RPMI8226 (cell line): ENCODE results near the gene APOBEC3A.
"Not testable (repeated sequence)": the region's sequence is repeated elsewhere in the genome, so short reads cannot be mapped to it uniquely, and the experiment has no call there.

ENCODE experiments used
- DNase-seq: peaks from one replicate; pipeline ENCODE4 v3.0.0-alpha.2; 2015

The APOBEC3A gene

GRCh38 chr22:38960673-38961072, 3.3 kb downstream of the APOBEC3A start:
- DNase-seq = not testable (repeated sequence)

GRCh38 chr22:38963291-38963738, 5.9 kb downstream of the APOBEC3A start:
- not testable (repeated sequence) for DNase-seq

- DNase-seq = no peak
Observed at GRCh38 chr22:38963872-38964271, 6.5 kb downstream of the APOBEC3A start.

GRCh38 chr22:38964306-38964705, 6.9 kb downstream of the APOBEC3A start:
- no peak for DNase-seq

GRCh38 chr22:38964989-38965388, 7.6 kb downstream of the APOBEC3A start:
- no peak for DNase-seq

GRCh38 chr22:38965614-38966379, 8.4 kb downstream of the APOBEC3A start:
- DNase-seq = no peak

GRCh38 chr22:38966380-38966702, 8.9 kb downstream of the APOBEC3A start:
- no peak for DNase-seq

GRCh38 chr22:38966942-38967341, 9.5 kb downstream of the APOBEC3A start:
- no peak for DNase-seq

- DNase-seq = peak; percentile 84
Observed at GRCh38 chr22:38967451-38968450, 10.3 kb downstream of the APOBEC3A start.

GRCh38 chr22:38968801-38969200, 11.4 kb downstream of the APOBEC3A start:
- no peak for DNase-seq

- DNase-seq = no peak
Observed at GRCh38 chr22:38970551-38970950, 13.1 kb downstream of the APOBEC3A start.

GRCh38 chr22:38971202-38971601, 13.8 kb downstream of the APOBEC3A start:
- DNase-seq = no peak

- DNase-seq = no peak
Observed at GRCh38 chr22:38971791-38972190, 14.4 kb downstream of the APOBEC3A start.

- no peak for DNase-seq
Observed at GRCh38 chr22:38972558-38972957, 15.1 kb downstream of the APOBEC3A start.

GRCh38 chr22:38973289-38974169, 16.1 kb downstream of the APOBEC3A start:
- DNase-seq = peak; percentile 67

GRCh38 chr22:38974170-38974825, 16.9 kb downstream of the APOBEC3A start:
- DNase-seq = no peak

- DNase-seq = no peak
Observed at GRCh38 chr22:38974826-38975175, 17.4 kb downstream of the APOBEC3A start.

- DNase-seq = not testable (repeated sequence)
Observed at GRCh38 chr22:38977289-38977688, 19.9 kb downstream of the APOBEC3A start.

GRCh38 chr22:38980587-38980986, 23.2 kb downstream of the APOBEC3A start:
- DNase-seq = not testable (repeated sequence)

GRCh38 chr22:38981005-38981991, 23.9 kb downstream of the APOBEC3A start:
- no peak for DNase-seq
